HEK293T (cell line): ENCODE results near the gene ACBD6.

ENCODE experiments used
- ARNT ChIP-seq: fragments of 450-650 bp; IDR thresholded peaks from 2 replicates; pipeline ENCODE4 v1.6.1; 2017; ENCODE audit warnings: mild to moderate bottlenecking
- BHLHE40 ChIP-seq: fragments of 450-650 bp; IDR thresholded peaks from 2 replicates; pipeline ENCODE4 v1.6.1; 2016; ENCODE audit warnings: mild to moderate bottlenecking, moderate library complexity, borderline replicate concordance
- ELF4 ChIP-seq: fragments of 450-650 bp; IDR thresholded peaks from 2 replicates; pipeline ENCODE4 v1.6.1; 2017; ENCODE audit warnings: antibody characterized with exemption
- FOXK2 ChIP-seq: fragments of 450-650 bp; IDR thresholded peaks from 2 replicates; pipeline ENCODE4 v1.6.1; 2016; ENCODE audit warnings: mild to moderate bottlenecking
- SP1 ChIP-seq: fragments of 450-650 bp; IDR thresholded peaks from 2 replicates; pipeline ENCODE4 v1.6.1; 2017
- SUZ12 ChIP-seq: fragments of 450-650 bp; IDR thresholded peaks from 2 replicates; pipeline ENCODE4 v1.6.1; 2016; ENCODE audit warnings: mild to moderate bottlenecking
- TARDBP ChIP-seq: fragments of 450-650 bp; IDR thresholded peaks from 2 replicates; pipeline ENCODE4 v1.6.1; 2016

DNA sequence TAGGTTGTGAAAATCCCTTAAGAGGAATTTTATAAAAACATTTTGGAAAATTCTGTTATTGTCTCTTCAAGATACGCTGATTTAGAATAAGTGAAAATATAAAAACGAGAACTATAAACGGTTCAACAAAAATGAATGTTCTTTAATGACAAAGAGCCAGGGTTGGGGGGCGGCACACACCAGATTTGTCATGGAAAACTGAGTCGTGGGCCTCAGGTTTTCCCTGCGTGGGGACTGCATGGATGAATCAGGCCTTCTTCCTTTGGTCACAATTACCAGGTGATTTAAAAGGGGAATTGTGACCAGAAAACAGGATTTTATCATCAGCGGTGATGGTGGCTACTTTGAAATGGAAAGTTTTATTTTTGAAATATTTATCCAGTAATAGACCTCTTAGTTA is 263.7 kb downstream of the ACBD6 start:
- TF ChIP-seq SP1, result no peak
- TF ChIP-seq SUZ12, result no peak
- TF ChIP-seq ARNT, result no peak
- TF ChIP-seq ELF4, result no peak
- TF ChIP-seq TARDBP, result no peak
- TF ChIP-seq BHLHE40, result no peak
- no peak for TF ChIP-seq FOXK2
